Measurements from ENCODE around the gene IRS2.
"Not testable (repeated sequence)": the region's sequence is repeated elsewhere in the genome, so short reads cannot be mapped to it uniquely, and the experiment has no call there.

DNA sequence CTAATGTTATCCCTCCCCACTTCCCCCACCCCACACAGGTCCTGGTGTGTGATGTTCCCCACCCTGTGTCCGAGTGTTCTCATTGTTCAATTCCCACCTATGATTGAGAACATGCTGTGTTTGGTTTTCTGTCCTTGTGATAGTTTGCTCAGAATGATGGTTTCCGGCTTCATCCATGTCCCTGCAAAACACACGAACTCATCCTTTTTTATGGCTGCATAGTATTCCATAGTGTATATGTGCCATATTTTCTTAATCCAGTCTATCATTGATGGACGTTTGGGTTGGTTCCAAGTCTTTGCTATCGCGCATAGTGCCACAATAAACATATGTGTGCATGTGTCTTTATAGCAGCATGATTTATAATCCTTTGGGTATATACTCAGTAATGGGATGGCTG, 36.8 kb upstream of the IRS2 start:
- not testable (repeated sequence) for TF ChIP-seq POLR2A (IDR thresholded peaks at IDR 0.05)
- TF ChIP-seq, protein P1, sequence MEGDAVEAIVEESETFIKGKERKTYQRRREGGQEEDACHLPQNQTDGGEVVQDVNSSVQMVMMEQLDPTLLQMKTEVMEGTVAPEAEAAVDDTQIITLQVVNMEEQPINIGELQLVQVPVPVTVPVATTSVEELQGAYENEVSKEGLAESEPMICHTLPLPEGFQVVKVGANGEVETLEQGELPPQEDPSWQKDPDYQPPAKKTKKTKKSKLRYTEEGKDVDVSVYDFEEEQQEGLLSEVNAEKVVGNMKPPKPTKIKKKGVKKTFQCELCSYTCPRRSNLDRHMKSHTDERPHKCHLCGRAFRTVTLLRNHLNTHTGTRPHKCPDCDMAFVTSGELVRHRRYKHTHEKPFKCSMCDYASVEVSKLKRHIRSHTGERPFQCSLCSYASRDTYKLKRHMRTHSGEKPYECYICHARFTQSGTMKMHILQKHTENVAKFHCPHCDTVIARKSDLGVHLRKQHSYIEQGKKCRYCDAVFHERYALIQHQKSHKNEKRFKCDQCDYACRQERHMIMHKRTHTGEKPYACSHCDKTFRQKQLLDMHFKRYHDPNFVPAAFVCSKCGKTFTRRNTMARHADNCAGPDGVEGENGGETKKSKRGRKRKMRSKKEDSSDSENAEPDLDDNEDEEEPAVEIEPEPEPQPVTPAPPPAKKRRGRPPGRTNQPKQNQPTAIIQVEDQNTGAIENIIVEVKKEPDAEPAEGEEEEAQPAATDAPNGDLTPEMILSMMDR (IDR thresholded peaks at IDR 0.05): not testable (repeated sequence)
